ENCODE measurements around the gene PTGR3.

PTGR3 gene, protein sequence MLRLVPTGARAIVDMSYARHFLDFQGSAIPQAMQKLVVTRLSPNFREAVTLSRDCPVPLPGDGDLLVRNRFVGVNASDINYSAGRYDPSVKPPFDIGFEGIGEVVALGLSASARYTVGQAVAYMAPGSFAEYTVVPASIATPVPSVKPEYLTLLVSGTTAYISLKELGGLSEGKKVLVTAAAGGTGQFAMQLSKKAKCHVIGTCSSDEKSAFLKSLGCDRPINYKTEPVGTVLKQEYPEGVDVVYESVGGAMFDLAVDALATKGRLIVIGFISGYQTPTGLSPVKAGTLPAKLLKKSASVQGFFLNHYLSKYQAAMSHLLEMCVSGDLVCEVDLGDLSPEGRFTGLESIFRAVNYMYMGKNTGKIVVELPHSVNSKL

DNA sequence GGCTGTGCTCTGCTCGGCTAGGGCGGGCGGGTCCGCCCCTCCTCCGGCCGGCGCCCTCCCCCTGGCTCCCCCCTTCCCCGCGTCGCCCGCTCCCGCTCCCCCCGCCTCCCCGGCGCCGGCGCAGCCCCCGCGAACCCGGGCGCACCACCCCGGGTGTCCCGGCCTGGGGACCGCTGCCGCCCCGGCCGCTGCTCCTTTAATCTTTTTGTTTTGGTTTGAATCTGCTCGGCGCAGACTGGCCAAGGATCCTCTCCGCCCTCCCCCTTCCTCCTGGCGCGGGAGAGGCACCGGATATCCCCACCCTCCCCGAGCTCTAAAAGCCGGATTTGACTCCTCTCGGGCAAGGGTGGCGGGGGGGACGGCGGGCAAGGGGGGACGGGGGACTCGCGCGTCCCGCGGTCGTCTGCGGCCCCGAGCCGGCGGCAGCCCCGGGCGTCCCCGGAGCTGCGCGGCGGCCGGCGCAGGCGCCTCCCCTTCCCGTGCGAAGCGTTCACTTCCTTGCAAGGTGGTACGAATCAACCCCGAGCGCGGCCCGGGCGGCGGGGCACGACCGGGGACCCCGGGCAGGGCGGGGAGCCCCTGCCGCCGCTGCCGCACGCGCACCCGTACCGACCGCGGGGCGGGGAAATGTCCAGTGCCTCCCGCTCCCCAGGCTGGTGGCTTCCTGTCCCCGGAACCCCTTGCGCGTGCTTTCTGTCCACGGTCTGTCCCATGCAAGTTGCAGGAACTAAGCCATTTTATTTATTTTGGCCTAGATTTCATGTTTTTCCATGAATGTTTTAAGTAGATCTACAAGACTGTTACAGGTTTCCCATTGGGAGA lies at the start of gene PTGR3:
PTGR3 (minus strand) TSS at position 11 of the 822 bp plus-strand sequence. CDS start 81 bp downstream, outside the sequence.
- no peak for TF ChIP-seq CTCF (IDR thresholded peaks at IDR 0.05; ENCODE audit: control insufficient read depth, insufficient read depth, low read depth, low read length, missing control alignments)
- DNase-seq (ENCODE audit: low read depth), result peak; percentile 37
- H3K4me3 ChIP-seq (ENCODE audit: control insufficient read depth, low read depth, low read length), result peak within 1 kb of the TSS; percentile 65

DNA sequence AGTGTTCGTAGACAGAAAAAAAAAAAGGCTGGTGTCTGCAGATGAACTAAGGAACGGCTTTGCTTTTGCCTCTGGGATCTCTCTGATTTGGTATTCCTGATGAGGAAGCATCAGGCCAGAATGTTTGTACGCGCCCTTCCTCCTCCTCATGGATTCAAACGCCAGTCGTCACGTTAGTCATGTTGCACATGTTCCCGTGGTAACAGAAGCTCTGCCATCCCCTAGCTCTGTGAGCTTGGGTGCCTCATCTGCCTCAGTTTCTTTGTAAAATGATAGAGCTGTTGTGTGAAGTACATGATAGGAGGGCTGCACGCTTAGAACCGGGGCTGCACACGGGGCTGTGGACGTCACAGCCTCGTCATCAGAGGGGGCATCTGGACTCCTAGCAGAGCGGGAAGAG lies 48.7 kb upstream of the PTGR3 start:
- no peak for DNase-seq (ENCODE audit: low read depth)
- no peak overlapping the region for H3K4me3 ChIP-seq (ENCODE audit: control insufficient read depth, low read depth, low read length)
- TF ChIP-seq CTCF (IDR thresholded peaks at IDR 0.05; ENCODE audit: control insufficient read depth, insufficient read depth, low read depth, low read length, missing control alignments), result no peak

- TF ChIP-seq CTCF (IDR thresholded peaks at IDR 0.05; ENCODE audit: control insufficient read depth, insufficient read depth, low read depth, low read length, missing control alignments), result no peak
- peak; percentile 5 for DNase-seq (ENCODE audit: low read depth)
- no peak overlapping the region for H3K4me3 ChIP-seq (ENCODE audit: control insufficient read depth, low read depth, low read length)
Measured at GRCh38 chr18:75256376-75256775, 47.4 kb upstream of the PTGR3 start.

DNA sequence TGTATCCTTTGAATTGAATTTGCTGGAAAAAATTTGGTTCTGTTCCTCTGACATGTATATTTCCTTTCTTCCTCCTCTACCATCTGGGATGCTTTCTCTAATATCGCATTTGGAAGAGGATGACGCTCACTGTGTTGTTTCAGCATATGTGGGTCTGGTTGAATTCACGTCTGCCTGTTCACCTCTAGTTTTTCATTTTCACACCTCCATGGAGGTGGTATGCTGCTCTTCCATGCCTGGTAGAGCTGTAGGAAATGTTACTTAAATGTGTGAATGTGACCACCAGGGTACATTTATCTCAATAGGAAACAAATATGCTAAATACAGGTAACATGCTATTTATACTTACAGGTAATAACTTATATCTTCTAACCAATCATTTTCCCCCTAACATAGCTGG lies 46.2 kb upstream of the PTGR3 start:
- TF ChIP-seq CTCF (IDR thresholded peaks at IDR 0.05; ENCODE audit: control insufficient read depth, insufficient read depth, low read depth, low read length, missing control alignments), result no peak
- H3K4me3 ChIP-seq (ENCODE audit: control insufficient read depth, low read depth, low read length), result no peak overlapping the region
- DNase-seq (ENCODE audit: low read depth), result no peak

GRCh38 chr18:75253784-75254183 lies 44.8 kb upstream of the PTGR3 start:
- TF ChIP-seq CTCF (IDR thresholded peaks at IDR 0.05; ENCODE audit: control insufficient read depth, insufficient read depth, low read depth, low read length, missing control alignments), result no peak
- no peak for DNase-seq (ENCODE audit: low read depth)
- no peak overlapping the region for H3K4me3 ChIP-seq (ENCODE audit: control insufficient read depth, low read depth, low read length)

DNA sequence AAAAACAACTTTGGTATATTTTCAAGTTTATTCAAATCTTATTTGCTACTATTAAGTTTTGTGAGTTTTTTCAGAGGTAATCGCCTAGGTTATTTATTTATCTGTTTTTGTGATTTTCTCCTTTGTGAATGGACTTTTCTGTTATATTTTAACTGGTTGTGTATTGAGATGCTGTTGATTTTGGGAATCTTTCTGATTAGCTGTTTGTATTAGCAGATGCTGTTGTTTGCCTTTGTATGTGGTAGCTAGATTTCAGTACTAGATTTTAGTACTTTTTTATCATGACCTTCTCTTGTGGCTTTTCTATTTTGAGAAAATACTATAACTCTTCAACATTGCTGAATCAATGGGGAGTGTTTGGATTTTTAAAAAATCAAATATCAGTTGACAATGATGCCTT lies 44.1 kb upstream of the PTGR3 start:
- no peak overlapping the region for H3K4me3 ChIP-seq (ENCODE audit: control insufficient read depth, low read depth, low read length)
- TF ChIP-seq CTCF (IDR thresholded peaks at IDR 0.05; ENCODE audit: control insufficient read depth, insufficient read depth, low read depth, low read length, missing control alignments), result no peak
- DNase-seq (ENCODE audit: low read depth), result no peak

Measured in AG09309 (cell line).